Astrocyte (in vitro differentiated cells and primary cell): ENCODE results near the gene FMC1. TPM values are rescaled to one million over a fixed set of nuclear protein-coding genes. Genes with fewer than 3 reads are reported as not detected.

Source experiments
- total RNA-seq: library from RNA; stranded (reverse); gene quantifications from 2 replicates; pipeline ENCODE4 v1.2.1, GENCODE V29; 2021

FMC1 gene
- total RNA-seq, 1 donor from 2014 or later: 8.4 TPM

Other genes with a start within 250 kb of the FMC1 start
- gene ZC3HAV1, start 231.6 kb upstream of the FMC1 start, total RNA-seq: 63.0 and 63.8 TPM in 2 replicates
- gene UBN2, start 110.1 kb upstream of the FMC1 start, total RNA-seq: 16.5 and 17.1 TPM in 2 replicates
- 87.8 and 91.8 TPM in 2 replicates for gene LUC7L2, start 18.6 kb downstream of the FMC1 start, total RNA-seq
- gene KLRG2, start 142.3 kb downstream of the FMC1 start, total RNA-seq: 0.22 and 0.43 TPM in 2 replicates
- not detected in 2 replicates for gene CLEC2L, start 182.3 kb downstream of the FMC1 start, total RNA-seq